ENCODE data around the gene PTX3.
A peak's percentile ranks its signal among the peaks of the same experiment; 100 is the strongest.

PTX3 gene

DNA sequence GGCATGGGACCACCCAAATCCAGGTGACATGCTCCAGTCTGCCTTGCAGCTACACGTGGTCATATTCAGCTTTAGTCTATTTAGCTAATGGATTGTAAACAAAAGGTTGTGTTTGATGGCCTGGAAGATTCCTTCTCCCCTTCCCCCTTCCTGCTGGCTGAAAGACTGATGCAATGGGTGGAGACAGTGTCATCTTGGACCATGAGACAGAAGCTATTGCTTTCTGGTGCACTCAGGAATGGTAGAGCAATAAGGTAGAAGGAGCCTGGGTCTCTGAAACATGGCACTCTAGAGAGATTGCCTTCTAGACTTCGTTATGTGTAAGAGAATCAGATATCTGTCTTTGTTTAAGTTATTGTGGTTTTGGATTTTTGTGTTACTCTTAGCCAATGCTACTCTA is 25.7 kb upstream of the PTX3 start:
- Mint-ChIP-seq H3K27ac (no peak overlapping the region), H3K36me3 (no peaks in the 10 kb centered on the region), H3K9me3 (no peaks in the 10 kb centered on the region), H3K4me3 (no peak overlapping the region), H3K4me1 (no peaks in the 10 kb centered on the region), H3K27me3 (peaks cover 9% of the 10 kb centered on the region)
- CTCF ChIA-PET = no interaction called here
- no peak for DNase-seq

DNA sequence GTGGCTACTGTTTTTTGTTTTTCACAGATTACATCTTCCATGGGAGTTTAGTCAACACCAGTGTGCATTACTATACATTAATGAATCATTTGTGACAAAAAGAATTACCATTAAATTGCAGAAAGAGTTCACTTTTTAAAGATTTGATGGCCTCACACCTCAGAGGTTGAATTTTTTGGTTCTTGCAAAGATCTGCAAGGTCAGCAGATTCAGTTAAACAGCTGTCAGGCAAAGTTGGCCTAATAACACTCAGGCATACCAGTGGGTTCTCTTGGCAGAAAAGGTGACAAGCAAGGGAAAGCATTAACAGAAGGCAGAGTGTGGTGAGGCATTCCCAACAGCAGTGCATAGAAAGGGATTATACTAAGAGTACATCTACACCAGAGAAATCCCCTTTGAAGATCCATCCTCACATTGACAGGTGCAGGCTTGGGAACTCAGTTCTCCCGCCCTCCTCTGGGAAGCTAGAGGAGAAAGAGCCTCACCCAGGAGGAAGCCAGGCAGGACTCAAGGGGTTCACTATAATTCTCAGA is 24.3 kb upstream of the PTX3 start:
- H3K4me3 Mint-ChIP-seq = no peak overlapping the region
- no peak overlapping the region for H3K27ac Mint-ChIP-seq
- DNase-seq = no peak
- CTCF ChIA-PET = no interaction called here
- peaks cover 13% of the 10 kb centered on the region for H3K27me3 Mint-ChIP-seq
- no peaks in the 10 kb centered on the region for H3K9me3 Mint-ChIP-seq
- no peaks in the 10 kb centered on the region for H3K4me1 Mint-ChIP-seq
- H3K36me3 Mint-ChIP-seq = no peaks in the 10 kb centered on the region

DNA sequence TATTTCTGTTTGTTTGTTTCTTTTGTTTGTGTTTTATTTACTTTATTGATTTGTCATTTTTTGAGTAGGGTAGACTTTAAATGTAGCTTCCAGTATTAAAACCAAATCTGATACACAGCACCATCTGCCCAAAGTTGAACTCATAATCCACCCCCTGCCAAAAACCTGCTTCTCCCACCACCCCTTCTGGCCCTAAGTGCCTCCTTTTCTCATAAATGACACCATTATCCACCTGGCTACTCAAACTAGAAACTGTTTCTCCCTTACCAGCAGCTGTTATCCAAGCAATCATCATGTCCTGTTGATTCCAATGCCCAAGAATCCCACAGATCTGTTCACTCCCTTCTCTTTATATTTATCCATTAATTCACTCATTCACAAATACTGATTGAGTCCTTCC is 21.8 kb upstream of the PTX3 start:
- Mint-ChIP-seq H3K4me1 (no peaks in the 10 kb centered on the region), H3K9me3 (no peaks in the 10 kb centered on the region), H3K27ac (no peak overlapping the region), H3K4me3 (no peak overlapping the region), H3K36me3 (no peaks in the 10 kb centered on the region), H3K27me3 (peaks cover 13% of the 10 kb centered on the region)
- CTCF ChIA-PET = no interaction called here
- no peak for DNase-seq

DNA sequence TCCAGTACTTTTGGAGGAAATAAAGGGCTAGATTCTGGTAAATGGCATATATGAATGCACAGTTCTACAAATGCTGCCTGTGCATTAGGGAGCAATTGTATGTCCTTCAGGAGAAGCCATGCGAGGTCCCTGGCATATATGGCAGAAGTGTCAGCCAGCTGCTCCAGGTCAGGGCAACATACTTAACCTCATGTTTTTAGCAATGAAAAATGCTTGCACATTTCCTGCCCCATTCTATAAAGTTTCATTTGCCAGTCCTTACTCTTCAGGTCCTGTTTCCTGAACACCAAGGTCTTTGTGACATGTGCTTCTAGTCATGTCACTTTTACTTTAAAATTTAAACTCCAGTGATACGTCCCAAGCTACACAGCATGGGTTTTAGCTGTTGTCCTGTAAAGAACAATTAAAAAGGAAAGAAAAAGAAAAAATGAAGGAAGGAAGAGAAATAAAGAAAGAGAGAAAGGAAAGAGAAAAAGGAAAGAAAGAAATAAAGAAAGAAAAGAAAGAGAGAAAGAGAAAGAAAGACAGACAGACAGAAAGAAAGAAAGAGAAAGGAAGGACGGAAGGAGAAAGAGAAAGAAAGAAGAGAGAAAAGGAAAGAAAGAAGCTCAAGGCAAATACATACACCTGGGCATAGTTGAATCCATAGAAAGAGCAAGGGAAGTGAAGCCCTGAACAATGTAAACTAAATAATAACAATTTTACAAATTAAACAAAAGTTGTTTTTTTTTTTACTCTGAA is 20.1 kb upstream of the PTX3 start:
- no peak for DNase-seq
- no peaks in the 10 kb centered on the region for H3K36me3 Mint-ChIP-seq
- H3K27ac Mint-ChIP-seq = no peak overlapping the region
- H3K4me1 Mint-ChIP-seq = no peaks in the 10 kb centered on the region
- CTCF ChIA-PET = no interaction called here
- peaks cover 13% of the 10 kb centered on the region for H3K27me3 Mint-ChIP-seq
- H3K4me3 Mint-ChIP-seq = no peak overlapping the region
- no peaks in the 10 kb centered on the region for H3K9me3 Mint-ChIP-seq

DNA sequence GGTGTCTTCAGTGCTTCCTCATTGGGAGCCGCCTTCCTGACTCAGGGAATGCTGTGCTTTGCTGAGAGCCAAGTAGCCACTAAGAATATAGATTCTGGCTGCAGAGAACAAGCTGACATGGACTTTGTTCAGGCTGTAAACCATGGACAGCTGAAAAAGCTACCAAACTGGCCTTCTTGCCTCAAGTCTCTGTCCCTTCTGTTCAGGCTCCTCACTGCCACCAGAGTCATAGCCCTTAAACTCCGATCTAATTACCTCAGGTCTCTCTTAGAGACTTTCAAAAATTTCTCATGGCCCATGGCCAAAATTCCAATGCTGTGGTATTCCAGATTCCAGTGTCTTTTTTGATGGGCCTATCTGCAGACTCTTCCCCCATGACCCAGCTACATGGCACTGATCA is 19.4 kb upstream of the PTX3 start:
- H3K36me3 Mint-ChIP-seq = no peaks in the 10 kb centered on the region
- H3K27ac Mint-ChIP-seq = no peak overlapping the region
- no peaks in the 10 kb centered on the region for H3K9me3 Mint-ChIP-seq
- CTCF ChIA-PET = no interaction called here
- no peaks in the 10 kb centered on the region for H3K4me1 Mint-ChIP-seq
- no peak overlapping the region for H3K4me3 Mint-ChIP-seq
- DNase-seq = no peak
- peaks cover 13% of the 10 kb centered on the region for H3K27me3 Mint-ChIP-seq

DNA sequence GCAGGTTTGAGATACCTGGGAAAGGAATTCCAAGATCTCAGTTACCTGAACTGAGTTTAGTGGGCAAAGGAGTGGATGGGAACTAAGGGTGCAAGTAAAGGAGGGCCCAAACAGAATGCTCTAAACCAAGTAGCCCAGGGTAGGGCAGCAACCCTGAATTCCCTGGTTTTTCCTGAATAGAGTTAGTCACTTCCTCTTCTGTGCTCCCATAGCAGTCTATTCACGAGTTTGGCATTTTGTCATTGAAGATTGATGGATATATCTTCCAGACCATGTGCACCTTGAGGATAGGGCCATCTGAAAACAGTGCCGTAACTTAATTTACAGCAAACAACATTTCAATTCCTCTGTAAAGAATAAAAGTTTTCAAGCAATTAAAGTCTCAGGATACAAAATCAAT is 18.5 kb upstream of the PTX3 start:
- Mint-ChIP-seq H3K9me3 (no peaks in the 10 kb centered on the region), H3K27ac (no peak overlapping the region), H3K4me3 (no peak overlapping the region), H3K27me3 (peaks cover 10% of the 10 kb centered on the region), H3K4me1 (no peaks in the 10 kb centered on the region), H3K36me3 (no peaks in the 10 kb centered on the region)
- DNase-seq = no peak
- CTCF ChIA-PET = no interaction called here

DNA sequence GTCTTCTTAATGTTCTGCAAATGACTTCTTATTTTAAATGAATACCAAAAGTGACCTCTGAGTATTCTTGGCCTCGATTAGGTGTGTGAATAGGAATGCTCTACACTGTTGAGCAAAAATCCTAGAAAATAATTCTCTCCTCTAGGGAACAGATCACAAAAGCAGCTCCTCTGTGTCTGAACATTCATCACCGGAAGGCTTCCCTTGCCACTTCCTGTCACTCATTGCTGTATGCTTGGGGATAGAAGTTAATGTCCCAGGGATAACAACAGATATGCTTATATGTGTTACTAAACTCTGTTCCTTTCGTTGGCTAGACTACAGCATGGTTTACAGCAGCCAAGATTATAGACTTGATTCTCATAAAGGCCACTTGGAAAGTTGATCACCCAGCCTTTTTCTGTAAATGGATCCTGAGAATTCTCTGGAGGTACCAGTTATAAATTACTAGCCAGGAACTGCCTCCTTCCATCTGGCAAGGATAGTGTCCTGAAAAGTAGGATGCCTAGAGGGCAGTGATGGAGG is 16.0 kb upstream of the PTX3 start:
- peaks cover 6% of the 10 kb centered on the region for H3K27me3 Mint-ChIP-seq
- no peak overlapping the region for H3K4me3 Mint-ChIP-seq
- H3K9me3 Mint-ChIP-seq = no peaks in the 10 kb centered on the region
- CTCF ChIA-PET = no interaction called here
- no peak overlapping the region for H3K27ac Mint-ChIP-seq
- DNase-seq = no peak
- no peaks in the 10 kb centered on the region for H3K4me1 Mint-ChIP-seq
- no peaks in the 10 kb centered on the region for H3K36me3 Mint-ChIP-seq

DNA sequence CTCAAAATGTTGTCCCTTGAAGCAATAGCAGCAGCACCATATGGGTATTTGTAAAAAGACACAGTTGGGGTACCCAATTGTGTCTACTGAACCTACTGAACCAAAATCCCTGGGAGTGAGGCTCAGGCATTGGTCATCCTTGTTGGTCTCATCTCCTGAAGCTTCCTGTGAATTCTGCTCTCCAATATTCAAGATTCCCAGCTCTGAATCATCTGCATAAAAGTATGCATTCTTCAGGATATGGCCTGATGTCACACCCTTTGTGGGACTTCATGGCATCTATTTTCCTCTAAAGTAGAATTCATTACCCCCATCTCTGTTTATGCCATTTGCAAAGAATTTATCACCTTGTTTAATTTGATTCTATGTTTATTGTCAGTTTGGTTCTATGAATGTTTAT is 13.3 kb upstream of the PTX3 start:
- Mint-ChIP-seq H3K36me3 (no peaks in the 10 kb centered on the region), H3K4me1 (no peaks in the 10 kb centered on the region)
- no peak for DNase-seq

DNA sequence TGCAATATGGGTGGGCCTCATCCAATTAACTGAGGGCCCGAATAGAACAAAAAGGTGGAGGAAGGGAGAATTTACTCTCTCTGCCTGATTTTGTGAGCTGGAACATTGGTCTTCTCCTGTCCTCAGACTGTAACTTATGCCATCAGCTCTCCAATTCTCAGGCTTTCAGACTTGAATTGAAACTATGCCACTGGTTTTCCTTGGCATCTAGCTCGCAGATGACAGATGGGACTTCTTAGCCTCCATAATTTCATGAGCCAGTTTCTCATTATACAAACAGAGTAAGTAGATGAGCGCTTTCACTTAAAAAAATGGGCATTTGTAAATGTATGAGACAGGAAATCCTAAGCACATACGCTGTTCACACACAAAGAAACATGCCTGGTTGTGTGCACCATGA is 8.7 kb upstream of the PTX3 start:
- no peaks in the 10 kb centered on the region for H3K27me3 Mint-ChIP-seq
- H3K4me3 Mint-ChIP-seq = no peak overlapping the region
- H3K9me3 Mint-ChIP-seq = no peaks in the 10 kb centered on the region
- H3K4me1 Mint-ChIP-seq = no peaks in the 10 kb centered on the region
- H3K27ac Mint-ChIP-seq = no peak overlapping the region
- no peaks in the 10 kb centered on the region for H3K36me3 Mint-ChIP-seq
- no peak for DNase-seq
- CTCF ChIA-PET = no interaction called here

More for the DNA sequence above, 13.3 kb upstream of the PTX3 start:
- no peak overlapping the region for H3K4me3 Mint-ChIP-seq
- H3K9me3 Mint-ChIP-seq = no peaks in the 10 kb centered on the region
- H3K27ac Mint-ChIP-seq = no peak overlapping the region
- no peaks in the 10 kb centered on the region for H3K27me3 Mint-ChIP-seq
- CTCF ChIA-PET = no interaction called here

DNA sequence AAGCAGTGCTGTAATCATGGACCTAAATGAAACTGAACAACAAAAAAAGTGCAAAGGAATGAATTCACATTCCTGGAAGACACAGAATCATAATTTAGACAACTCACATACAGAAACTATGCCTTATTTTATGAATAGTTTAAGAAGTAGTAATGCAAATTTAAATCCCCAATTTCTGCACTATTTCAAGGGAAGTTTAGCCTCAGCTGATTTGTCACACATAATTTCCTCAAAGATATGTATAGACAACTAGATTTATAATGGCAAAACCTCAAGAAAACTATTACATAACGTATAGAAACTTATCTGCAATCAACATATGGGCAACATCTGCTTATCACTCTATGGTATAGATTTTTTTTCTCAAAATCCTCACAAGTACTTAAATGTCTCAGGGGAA is 7.8 kb upstream of the PTX3 start:
- Mint-ChIP-seq H3K4me1 (no peaks in the 10 kb centered on the region), H3K27ac (no peak overlapping the region), H3K4me3 (no peak overlapping the region), H3K9me3 (no peaks in the 10 kb centered on the region), H3K27me3 (no peaks in the 10 kb centered on the region), H3K36me3 (no peaks in the 10 kb centered on the region)
- no peak for DNase-seq
- CTCF ChIA-PET = no interaction called here

DNA sequence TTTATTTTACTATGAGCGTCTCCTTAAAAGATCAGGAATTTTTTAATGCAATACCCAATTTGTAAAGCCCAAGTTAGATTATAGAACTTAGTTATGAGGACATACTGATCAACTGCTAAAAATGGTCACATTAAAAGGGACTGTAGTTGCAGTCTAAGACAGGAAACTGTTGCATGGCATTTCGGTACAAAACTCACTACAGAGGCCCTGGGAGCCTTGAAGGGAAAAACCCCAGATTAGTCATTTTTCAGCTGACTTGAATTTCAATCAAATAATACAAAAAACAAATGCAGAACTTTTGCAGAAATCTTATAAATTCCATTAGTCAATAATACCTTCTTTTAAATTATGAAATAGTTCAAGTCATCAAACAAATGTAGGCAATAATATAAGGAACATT is 6.9 kb upstream of the PTX3 start:
- CTCF ChIA-PET = no interaction called here
- H3K4me1 Mint-ChIP-seq = no peaks in the 10 kb centered on the region
- no peak for DNase-seq

DNA sequence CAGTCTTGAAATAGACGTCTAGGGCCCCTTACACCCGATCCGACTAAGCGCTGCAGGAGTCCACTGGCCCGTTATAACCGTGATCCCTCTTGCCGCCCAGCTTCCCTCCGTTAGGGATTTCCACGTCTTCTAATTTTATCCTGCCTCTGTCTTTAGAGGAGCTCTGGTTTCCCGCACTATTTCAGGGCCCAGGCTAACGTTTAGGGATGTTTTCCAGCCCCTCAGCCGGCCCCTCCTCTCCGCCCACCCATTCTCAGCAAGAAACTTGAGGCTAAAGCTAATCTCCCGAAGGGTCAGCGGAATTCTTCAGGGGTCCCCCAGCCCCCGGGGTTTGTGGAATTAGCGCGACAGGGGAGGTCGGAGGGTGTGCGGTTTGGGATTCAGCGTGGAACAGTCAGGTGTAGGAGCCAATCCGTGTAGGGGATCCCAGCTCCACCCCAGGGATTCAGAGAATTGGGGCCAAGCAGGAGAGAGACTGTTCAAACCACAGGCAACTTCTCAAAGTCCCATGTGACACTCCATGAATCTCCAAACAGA is 1.6 kb downstream of the PTX3 start:
- H3K27me3 Mint-ChIP-seq = peaks cover 43% of the 10 kb centered on the region
- no peak overlapping the region for H3K27ac Mint-ChIP-seq
- no peaks in the 10 kb centered on the region for H3K9me3 Mint-ChIP-seq
- DNase-seq = no peak
- CTCF ChIA-PET = interaction anchor here (0.9 to 1.1 kb wide), 2 partner anchors 10 to 52 kb away, joined by 3 read pairs; no protein-coding TSS in a partner anchor
- peak overlapping the region; percentile 52 for H3K4me3 Mint-ChIP-seq
- no peaks in the 10 kb centered on the region for H3K36me3 Mint-ChIP-seq
- H3K4me1 Mint-ChIP-seq = peaks cover 9% of the 10 kb centered on the region

More for the DNA sequence above, 6.9 kb upstream of the PTX3 start:
- Mint-ChIP-seq H3K36me3 (no peaks in the 10 kb centered on the region), H3K27me3 (peaks cover 4% of the 10 kb centered on the region), H3K27ac (no peak overlapping the region), H3K4me3 (no peak overlapping the region), H3K9me3 (no peaks in the 10 kb centered on the region)

DNA sequence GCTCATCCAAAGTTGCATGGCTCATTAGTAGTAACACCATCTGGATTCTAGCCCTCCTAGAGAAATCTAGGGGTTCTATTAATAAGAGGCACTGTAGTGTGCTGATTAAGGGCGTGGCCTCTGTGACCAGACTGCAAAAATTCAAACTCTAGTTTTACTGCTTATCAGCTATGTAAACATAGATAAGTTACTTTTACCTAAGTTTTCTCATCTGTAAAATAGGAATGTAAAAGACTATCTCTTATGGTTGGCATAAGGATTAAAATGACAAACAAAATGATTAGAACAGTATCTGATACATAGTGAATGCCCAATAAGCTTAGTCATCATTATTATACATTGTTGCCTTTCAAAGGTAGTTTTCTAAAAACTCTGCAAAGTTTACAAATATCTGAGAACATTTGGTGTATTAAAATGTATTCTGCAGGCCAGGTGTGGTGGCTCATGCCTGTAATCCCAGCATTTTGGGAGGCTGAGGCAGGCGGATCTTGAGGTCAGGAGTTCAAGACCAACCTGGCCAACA is 4.5 kb downstream of the PTX3 start:
- H3K4me3 Mint-ChIP-seq = no peak overlapping the region
- H3K27me3 Mint-ChIP-seq = peaks cover 33% of the 10 kb centered on the region
- CTCF ChIA-PET = no interaction called here
- DNase-seq = no peak
- H3K36me3 Mint-ChIP-seq = no peaks in the 10 kb centered on the region
- H3K4me1 Mint-ChIP-seq = peaks cover 9% of the 10 kb centered on the region
- no peak overlapping the region for H3K27ac Mint-ChIP-seq
- no peaks in the 10 kb centered on the region for H3K9me3 Mint-ChIP-seq

DNA sequence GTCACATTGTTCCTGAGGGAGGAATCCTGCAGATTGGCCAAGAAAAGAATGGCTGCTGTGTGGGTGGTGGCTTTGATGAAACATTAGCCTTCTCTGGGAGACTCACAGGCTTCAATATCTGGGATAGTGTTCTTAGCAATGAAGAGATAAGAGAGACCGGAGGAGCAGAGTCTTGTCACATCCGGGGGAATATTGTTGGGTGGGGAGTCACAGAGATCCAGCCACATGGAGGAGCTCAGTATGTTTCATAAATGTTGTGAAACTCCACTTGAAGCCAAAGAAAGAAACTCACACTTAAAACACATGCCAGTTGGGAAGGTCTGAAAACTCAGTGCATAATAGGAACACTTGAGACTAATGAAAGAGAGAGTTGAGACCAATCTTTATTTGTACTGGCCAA is 6.1 kb downstream of the PTX3 start:
- CTCF ChIA-PET = no interaction called here
- Mint-ChIP-seq H3K27ac (no peak overlapping the region), H3K9me3 (no peaks in the 10 kb centered on the region), H3K4me1 (peaks cover 3% of the 10 kb centered on the region), H3K27me3 (peaks cover 18% of the 10 kb centered on the region), H3K4me3 (no peak overlapping the region), H3K36me3 (no peaks in the 10 kb centered on the region)
- DNase-seq = no peak
